Stimulated activated CD4-positive, alpha-beta T cell treated with anti-CD3 and anti-CD28 coated beads, Interleukin-15, amount 100 ng/mL, for 24 hours (primary cell): ENCODE measurements around the gene IL17REL.

Source experiments
- DNase-seq: peaks from one replicate; pipeline ENCODE4 v3.0.0-alpha.2; 2020

The IL17REL gene

DNA sequence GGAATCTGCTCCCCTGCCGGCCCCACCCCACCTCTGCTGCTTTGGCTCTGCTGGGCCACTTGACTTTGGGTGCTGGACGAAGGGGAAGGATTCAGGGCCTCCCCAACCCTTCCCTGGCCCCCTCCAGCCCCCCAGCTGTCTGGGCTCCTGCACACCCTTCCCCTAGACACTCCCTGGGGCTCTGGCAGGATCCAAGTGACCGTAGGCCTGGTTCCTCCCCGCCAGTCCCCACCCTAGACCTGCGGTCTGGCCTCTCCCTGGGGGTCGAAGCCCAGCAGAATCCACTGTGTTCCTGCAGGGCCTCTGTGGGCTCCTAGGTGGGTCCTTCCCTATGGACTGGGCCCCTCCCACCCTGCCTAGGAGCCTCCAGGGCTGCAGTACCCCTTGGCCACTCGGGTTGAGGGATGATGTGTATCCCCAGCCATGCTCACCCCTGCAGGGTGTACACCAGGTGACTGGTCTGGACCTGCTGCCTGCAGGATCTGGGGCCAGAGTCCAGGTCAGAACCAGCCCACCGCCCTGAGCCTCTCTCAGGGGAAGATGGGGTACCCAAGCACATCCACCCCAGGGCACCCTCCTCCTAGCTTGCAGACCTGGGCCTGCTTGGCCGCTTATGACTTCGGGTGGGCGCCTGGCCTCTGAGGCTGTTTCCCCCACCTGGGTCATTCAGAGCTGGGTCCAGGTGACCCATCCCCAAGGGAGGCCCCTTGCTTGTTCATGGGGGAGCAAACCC lies 46.4 kb downstream of the IL17REL start:
- peak; percentile 46 for DNase-seq

GRCh38 chr22:49965091-49966040 lies 47.2 kb downstream of the IL17REL start:
- peak; percentile 44 for DNase-seq

DNA sequence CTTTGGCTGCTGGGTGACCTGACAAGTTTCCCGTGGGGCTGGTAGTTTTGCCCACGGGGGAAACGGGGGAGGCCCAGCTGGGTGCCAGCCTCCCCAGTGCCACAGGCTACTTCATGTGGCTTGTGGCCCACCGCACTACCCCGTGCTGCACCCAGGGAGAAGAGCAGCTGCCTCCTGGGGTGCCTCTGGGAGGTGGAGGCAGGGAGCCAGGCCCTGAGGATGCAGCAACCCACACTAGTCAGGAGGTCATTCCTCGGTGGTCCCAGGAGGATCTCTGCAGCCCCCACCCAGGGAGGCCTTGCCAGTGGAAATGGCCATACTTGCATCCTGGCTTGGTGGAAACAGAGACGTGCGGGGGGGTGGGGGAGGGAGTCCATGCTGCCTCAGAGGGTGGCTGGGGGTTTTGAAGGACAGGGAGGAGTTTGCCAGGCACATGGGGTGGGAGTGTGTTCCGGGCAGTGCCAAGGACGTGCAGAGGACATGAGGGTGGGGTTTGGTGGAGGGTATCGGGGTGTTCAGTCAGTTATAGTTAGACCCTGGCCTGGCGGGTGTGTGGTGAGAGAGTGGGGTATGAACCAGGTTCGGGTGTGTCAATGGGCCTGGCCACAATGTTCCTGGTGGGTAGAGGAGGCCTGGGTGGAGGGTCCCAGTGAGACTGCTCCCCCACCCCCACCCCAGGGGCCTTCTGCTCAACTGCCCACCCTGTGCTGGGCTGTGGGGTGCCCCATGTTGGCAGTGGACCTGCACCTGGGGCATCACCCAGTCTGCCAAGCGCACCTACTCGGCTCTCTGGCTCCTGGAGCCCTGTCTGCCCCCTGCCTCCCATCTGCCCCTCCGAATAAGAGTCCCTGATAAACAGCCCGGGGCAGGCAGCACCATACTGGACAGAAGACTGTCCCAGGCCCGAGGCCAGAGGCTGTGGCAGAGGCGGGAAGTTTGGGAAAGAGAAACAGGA lies 48.2 kb downstream of the IL17REL start:
- peak; percentile 36 for DNase-seq

DNA sequence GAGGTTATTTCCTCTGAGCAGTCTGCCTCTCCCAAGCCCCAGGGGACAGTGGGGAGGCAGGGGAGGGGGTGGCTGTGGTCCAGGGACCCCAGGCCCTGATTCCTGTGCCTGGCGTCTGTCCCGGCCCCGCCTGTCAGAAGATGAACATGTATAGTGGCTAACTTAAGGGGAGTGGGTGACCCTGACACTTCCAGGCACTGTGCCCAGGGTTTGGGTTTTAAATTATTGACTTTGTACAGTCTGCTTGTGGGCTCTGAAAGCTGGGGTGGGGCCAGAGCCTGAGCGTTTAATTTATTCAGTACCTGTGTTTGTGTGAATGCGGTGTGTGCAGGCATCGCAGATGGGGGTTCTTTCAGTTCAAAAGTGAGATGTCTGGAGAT lies 48.9 kb downstream of the IL17REL start:
- DNase-seq: no peak

- peak; percentile 40 for DNase-seq
These were observed 49.6 kb downstream of the IL17REL start for GRCh38 chr22:49962751-49963646.

GRCh38 chr22:49962012-49962750 lies 50.4 kb downstream of the IL17REL start:
- DNase-seq: peak; percentile 92

- DNase-seq: no peak
These were observed 51.0 kb downstream of the IL17REL start for GRCh38 chr22:49961601-49962011.

GRCh38 chr22:49961005-49961600 lies 51.5 kb downstream of the IL17REL start:
- DNase-seq: peak; percentile 59

- peak; percentile 96 for DNase-seq
These were observed 52.2 kb downstream of the IL17REL start, which contains the start of gene PIM3 for GRCh38 chr22:49960159-49961004. Gene PIM3, plus strand, starts transcription at chr22:49960772. Its CDS starts 176 bp downstream, at chr22:49960948.

- DNase-seq: peak; percentile 59
These were observed 52.8 kb downstream of the IL17REL start for GRCh38 chr22:49959782-49960158.

DNA sequence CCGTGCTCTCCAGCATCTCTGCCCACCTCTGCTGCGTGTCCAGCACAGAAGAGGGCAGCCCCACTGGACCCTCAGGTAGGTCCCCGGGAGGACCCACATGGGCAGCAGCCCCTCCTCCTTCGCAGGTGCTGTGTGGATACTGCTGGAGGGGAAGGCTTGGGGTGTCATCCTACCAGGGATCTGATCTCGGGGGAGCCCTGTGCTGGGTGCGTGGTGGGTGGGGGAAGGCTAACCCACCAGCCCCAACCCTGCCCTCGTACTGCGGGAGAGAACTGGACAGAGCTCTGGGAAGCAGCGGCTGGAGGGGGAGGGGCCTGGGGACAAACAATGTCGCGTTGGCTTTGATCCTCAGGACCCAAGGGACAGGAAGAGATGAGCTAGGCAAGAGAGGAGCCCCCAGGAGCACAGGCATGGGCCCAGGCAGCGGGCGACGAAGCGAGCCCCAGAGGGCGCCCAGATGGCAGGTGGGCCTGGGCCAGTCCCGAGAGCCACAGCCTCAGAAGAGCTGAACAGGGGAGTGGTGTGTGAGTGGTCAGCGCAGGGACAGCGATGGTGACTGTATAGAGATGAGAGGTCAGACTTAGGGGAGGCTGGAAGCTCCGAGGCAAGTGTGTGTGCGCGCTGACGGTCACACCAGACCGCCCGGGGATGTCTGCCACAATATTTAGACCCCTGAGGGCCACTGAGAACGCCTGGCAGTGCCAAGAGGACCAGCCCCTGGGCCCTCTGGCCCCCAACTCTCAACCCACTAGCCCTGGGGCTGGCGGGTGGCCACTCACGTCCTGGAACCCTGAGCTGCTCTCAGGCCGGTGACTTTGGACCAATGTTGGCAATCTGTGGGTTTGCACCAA lies 53.4 kb downstream of the IL17REL start:
- peak; percentile 23 for DNase-seq

DNA sequence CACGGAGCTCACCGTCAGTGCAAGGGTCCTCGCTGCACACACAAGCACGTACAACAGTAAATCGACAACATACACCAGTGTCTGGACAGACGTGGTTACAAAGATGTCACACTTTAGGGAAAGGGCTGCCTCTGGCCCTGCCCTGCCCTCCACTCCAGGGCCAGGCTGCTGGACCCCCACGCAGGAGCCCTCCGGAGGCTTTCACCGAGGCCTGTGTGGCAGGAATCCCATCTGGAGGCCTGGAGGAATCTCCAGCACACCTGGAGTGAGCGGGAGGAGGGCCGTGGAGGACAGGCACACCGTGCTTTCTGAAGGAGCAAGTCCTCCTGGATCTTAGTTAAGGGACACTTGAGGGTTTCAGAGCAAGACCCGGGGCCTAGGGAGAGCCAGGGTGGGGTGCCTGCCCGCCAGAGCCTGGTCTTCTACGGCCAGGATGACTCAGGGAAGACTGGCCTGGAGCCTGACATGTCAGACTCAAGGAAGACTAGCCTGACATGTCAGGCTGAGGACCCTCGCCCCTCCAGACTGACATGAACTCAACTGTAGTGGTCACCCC lies 54.1 kb downstream of the IL17REL start:
- DNase-seq: no peak

DNA sequence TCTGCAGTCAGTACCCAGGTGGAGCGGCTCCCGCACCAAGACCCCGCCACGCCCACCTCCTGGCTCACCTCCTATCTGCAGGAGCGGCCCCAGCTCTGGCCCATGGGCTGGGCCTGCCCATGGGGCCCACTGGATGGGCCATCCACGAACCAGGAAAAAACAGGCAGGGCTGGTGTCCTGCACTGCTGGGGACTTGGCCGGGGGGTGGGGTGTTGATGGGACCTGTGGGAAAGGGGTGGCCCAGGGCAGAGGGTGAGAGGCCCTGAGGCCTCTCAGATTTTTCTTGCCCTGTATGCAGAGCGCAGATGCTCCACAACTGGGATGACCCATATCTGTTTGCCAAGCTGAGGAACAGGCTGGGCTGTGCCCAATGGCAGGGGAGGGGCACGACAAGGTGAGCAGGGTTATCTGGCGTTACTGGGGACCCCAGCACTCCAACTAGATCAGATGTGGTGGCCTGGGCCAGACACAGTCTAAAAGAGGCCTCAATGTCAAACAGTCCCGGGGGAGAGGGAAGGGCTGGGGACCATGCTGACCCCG lies 54.7 kb downstream of the IL17REL start:
- no peak for DNase-seq

GRCh38 chr22:49956914-49957825 lies 55.4 kb downstream of the IL17REL start:
- DNase-seq: no peak

DNA sequence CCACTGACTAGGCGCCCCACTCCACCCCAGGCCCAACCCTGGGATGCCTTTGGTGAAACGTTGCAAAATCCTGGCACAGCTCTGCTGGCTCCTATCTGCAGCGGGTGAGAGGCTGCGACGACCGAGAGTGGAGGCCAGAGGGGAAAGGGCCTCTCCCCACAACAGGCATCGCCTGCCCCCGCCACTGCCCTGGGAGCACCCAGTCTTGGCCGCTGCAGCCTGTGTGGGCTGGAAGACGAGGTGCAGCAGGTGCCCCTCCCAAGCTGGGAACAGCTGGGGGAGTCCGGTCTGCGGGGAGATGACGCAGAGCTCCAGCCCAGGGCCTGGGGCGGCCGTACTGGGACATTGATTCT lies 56.2 kb downstream of the IL17REL start:
- DNase-seq: no peak

GRCh38 chr22:49955581-49956417 lies 56.8 kb downstream of the IL17REL start:
- no peak for DNase-seq
